Fibroblast of peridontal ligament (primary cell): ENCODE results near the gene RRBP1.
A peak's percentile ranks its signal among the peaks of the same experiment; 100 is the strongest.
"Not testable (repeated sequence)": the region's sequence is repeated elsewhere in the genome, so short reads cannot be mapped to it uniquely, and the experiment has no call there.

Experiments used
- DNase-seq: peaks from one replicate; pipeline ENCODE4 v3.0.0-alpha.2; 2010; ENCODE audit errors: extremely low read depth

RRBP1 gene

DNA sequence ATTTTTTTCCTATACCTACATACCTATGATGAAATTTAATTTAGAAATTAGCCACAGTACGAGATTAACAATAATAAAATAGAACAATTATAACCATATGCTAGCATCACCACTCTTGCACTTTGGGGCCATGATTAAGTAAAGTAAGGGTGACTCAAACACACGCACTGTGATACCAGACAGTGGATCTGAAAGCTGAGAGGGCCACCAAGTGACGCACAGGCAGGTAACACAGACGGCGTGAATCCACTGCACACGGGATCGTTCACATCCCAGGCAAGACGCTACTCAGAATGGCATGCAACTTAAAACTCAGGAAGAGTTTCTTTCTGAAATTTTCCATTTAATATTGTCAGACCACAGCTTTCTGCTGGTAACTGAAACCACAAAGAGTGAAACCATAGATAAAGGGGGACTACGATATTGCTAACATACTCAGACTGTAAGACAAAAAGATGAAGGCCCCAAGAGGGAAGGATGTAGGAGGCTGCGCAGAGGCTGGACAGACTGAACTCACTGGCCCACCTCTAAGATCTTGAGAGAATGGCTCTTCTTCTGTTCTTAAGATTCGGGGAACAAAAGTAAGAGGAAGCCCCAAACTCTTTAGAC, 17.9 kb downstream of the RRBP1 start:
- DNase-seq = peak; percentile 30

DNA sequence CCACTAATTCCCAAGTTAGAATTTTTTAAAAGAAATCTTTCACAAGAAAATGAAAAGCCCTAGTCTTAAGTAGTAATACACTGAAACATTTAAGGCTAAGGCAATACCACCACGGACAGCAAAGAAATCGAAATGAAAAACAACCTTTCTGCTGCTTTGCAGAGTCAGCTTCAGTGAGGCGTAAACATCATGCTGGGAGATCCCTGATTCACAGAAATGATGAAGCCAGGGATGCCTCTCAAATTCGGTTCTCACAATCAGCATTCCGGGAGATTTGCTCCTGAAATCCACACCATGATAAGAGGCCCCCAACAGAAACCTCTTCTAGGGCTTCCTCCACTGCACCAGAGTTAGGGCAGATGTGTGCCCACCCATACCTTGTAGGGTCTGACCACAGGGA, 18.6 kb downstream of the RRBP1 start:
- DNase-seq = peak; percentile 70

DNA sequence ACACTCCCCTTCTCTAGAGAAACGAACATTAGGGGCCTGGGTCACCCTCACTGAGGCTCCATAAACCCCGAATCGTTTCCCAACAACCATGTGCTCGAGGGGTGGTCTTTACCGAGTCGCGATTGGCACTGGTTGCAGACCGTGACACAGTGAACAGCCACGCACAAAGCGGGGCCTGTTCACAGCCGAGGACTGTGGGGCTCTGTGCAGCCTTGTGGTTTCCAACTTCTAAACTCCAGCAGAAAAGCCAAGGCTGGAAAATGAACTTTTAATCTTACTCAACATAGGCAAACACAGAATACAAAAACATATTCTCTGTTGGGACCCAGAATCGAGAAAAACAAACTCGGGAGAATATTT, 19.0 kb downstream of the RRBP1 start:
- no peak for DNase-seq

GRCh38 chr20:17662333-17663039, 19.6 kb downstream of the RRBP1 start:
- peak; percentile 87 for DNase-seq

DNA sequence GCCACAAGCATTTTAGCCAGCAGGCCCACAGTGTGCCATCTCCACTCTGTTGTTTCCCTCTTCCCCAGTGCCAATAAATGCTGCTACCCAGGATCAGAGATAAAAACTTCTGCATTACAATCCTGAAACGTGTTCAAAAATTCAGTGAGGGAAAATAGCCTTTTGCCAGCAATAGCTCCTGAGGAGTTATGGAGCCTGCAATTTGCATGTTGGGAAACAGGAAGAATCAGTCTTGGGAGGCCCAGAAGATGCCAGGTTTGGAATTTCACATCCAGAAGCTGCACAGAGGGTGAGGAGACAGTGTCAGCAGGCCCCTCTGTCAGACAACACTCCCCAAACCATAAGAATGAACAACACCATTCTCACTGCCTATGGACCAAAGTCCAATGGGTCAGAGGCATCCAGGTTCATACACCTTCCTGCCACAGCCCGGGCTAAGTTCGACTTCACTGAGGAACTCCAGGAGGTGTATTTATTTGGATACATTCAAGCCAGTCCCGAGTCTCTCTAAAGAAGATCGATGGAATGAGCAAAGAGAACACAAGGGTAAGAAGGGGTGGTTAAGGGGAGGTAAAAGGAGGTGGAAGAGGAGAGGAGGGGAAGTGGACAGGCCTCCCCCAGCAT, 20.8 kb downstream of the RRBP1 start:
- peak; percentile 64 for DNase-seq

DNA sequence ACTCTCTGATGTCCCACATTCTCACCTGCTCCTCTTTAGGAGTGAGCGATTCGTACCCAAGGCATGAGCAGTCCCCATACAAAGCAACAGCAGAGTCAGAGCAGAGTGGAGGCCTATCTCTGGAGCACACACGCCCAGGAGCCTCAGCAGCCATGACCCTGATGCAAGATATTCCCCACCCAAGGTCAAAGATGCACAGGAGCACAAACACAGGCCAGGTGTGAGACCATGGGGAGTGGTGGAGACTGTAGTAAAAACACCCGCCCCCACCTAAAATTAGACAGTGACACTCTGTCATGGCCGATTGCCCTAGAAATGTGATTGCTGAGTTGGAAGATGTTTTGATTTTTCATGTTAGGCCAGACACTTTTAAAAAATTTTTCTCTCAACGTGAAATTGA, 21.4 kb downstream of the RRBP1 start:
- DNase-seq = no peak

- no peak for DNase-seq
Measured at GRCh38 chr20:17659801-17660200, 22.2 kb downstream of the RRBP1 start.

GRCh38 chr20:17659344-17659743, 22.7 kb downstream of the RRBP1 start:
- DNase-seq = not testable (repeated sequence)

GRCh38 chr20:17658648-17658993, 23.4 kb downstream of the RRBP1 start:
- DNase-seq = no peak

DNA sequence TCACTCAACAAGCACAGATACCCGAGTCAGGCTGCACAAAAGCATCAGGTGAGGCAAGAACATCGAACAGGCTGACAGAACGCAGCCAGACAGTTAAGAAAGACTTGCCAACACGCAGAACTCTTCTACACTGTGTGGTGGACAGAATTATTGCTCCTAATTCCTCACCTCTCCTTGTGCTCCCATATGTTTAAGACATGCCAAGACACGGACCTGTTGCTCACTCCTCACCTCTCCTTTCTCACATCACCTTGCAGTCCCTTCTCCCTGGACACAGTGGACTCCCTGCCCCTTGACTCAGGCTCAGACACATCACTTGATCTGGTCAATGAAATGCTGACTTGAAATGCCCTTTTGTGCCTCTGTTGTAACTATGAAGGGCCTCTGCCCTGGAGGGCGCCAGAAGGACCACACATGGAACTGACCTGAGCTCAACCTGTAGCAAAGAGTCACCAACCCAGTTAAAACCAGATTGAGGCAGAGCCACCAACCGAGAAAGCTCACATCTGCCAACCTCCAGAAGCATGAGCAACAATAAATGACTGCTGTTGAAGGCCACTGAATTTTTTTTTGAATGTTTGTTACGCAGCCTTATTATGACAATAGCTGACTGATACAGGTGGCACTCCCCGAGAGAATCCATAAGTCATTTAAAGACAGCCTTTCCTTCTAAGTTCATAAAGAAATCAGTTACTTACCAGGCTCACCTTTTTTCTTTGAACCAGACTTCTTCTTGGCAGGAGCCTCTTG, 24.0 kb downstream of the RRBP1 start:
- DNase-seq = no peak

- no peak for DNase-seq
Measured at GRCh38 chr20:17657079-17657825, 24.8 kb downstream of the RRBP1 start.

- DNase-seq = no peak
Measured at GRCh38 chr20:17655865-17656479, 26.1 kb downstream of the RRBP1 start.

- no peak for DNase-seq
Measured at GRCh38 chr20:17655286-17655651, 26.8 kb downstream of the RRBP1 start.

- DNase-seq = peak; percentile 62
Measured at GRCh38 chr20:17654649-17655285, 27.3 kb downstream of the RRBP1 start.

DNA sequence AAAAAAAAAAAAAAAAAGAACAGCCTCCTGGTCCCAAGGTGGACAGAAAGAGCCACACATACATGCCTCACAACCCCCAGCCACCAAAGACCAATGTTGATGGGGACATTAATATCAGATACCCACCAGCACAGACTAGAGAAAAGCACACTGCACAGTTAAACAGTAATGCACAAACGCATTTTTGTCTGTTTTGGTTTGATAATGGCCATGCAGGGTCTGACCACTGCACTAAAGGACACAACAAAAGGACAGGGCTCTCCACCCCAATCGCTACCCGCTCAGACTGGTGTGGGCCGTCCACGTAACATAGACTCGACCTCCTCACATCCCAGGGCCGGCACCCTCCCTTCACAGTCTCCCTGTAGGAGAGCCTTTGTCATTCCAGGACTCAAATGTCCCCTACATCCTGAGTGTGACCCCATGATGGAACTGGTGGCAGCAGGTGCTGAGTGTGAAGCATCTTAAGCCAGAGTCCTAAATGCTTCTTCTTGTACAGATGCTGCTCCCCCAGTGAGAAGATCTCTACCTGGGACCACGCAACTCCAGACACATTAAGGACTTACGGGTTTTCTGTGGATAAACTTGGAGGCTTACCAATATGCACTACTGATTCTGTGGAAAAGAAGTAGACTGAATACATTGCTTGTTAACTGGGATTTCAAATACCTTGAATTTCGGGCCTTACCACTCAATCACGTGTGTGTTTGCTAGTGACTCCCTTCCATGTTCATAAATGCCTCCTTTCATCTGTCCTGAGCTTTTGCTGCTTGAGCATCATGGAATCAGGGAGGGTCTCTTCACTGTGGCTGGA, 28.0 kb downstream of the RRBP1 start:
- DNase-seq = no peak

GRCh38 chr20:17652411-17652810, 29.6 kb downstream of the RRBP1 start:
- DNase-seq = no peak

GRCh38 chr20:17651760-17652388, 30.2 kb downstream of the RRBP1 start:
- no peak for DNase-seq

DNA sequence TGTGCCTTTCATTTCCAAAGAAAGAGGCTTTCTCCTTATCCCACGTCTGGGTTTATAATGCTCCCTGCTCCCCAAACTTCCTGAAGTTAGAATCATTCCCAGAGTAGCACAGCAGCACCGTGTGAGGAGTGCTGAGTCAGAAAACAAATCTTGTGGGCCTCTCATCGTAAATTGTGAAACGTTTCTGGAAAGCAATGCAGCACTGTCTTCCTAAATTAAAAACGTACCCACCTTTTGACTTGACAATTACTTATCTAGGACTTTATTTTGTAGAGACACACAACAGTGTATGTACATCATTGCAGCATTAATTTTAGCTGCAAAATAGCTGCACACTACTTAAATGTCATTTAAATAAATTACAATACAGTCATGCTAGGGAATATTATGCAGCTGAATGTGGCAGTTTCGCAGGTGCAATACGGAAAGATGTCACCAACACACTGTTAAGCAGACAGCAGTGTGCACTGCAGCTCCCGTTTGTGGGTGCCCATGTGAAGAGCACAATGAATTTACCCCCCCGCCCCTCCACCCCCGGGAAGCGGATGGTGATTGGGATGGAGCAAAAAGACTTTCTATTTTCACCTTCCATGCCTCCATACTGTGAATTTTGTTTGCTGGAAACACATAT, 30.8 kb downstream of the RRBP1 start:
- peak; percentile 65 for DNase-seq
